Hematopoietic multipotent progenitor cell treated with erythropoietin and hydrocortisone succinate and interleukin-3 and kit ligand, for 17 days (in vitro differentiated cells): ENCODE data around the gene PARVG.

ENCODE experiments used
- DNase-seq: peaks from one replicate; pipeline ENCODE4 v3.0.0-alpha.2; 2015; ENCODE audit warnings: low spot score

Gene PARVG

GRCh38 chr22:44155115-44155514 lies 25.6 kb upstream of the PARVG start:
- DNase-seq, result no peak

DNA sequence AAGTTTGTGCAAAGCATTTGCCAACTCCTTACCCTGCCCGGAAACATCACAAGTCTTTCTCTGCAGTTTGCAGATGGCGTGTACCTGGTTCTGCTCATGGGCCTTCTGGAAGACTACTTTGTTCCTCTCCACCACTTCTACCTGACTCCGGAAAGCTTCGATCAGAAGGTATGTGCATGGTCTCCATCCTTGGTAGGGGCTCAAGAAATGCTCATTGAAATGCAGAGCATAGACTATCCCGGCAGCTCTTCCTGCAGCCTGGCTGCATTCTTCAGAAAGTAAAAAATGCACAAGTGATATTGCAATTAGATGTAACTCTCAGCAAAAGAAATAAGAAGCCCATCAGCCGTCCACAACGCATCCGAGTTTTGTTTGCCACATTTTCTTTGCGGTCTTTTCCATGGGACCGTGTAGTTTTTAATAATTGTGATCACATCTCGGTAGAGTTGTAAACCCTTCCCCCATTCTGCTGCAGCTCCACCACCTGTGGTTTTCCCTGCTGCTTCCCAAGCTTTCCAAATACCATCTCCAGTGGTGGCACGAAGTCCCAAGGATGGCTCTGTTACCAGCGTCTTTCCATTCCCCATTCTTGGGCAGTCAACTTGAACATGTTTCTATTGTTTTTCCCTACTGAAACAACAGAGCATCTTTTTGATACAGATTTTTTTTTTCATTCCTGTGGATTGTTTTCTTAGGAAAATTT lies 22.7 kb upstream of the PARVG start:
- no peak for DNase-seq

- DNase-seq, result no peak
These were observed 21.9 kb upstream of the PARVG start for GRCh38 chr22:44158816-44159215.

DNA sequence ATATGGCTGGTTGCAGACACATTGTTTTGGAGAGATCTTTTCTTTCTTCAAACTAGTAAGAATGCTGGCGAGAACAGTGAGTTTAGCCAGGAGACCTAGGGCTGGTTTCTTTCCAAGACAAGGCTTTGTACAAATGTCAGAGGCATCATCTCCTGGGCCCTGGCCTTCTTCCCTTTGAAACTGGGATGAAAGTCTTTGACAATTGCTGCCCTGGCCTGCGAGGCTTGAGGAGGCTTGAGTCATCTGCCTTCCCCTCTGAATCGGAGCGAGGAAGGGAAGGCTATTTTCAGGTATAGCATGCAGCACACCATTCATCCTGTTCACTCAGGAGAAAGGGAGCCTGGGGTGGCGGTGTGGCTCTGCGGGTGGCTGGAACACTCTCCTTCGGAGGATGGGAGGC lies 21.5 kb upstream of the PARVG start:
- no peak for DNase-seq

GRCh38 chr22:44159811-44160210 lies 20.9 kb upstream of the PARVG start:
- no peak for DNase-seq

- DNase-seq, result no peak
These were observed 20.3 kb upstream of the PARVG start for GRCh38 chr22:44160421-44160820.

GRCh38 chr22:44161673-44162072 lies 19.1 kb upstream of the PARVG start:
- DNase-seq, result no peak

- no peak for DNase-seq
These were observed 17.8 kb upstream of the PARVG start for GRCh38 chr22:44162960-44163359.

- DNase-seq, result no peak
These were observed 17.2 kb upstream of the PARVG start for GRCh38 chr22:44163536-44163935.

DNA sequence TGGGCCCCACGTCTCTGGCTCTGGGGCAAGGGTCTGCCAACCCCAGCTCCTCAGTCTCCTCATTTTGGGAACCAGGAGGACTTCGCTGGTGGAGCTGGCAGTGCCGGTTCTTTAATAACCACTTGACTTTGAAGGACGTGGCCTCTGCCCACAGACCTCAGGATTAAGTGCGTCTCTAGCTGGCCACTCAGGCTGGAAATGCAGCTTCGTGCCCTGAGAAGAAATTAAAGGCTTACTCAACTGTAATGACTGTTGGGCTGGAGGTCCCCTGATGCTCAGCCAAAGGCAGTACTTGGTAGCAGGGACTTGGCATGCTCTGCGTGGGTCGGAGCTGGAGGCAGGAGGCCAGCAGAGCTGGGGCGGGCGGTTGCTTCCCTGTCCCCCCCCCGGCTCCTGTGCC lies 16.7 kb upstream of the PARVG start:
- no peak for DNase-seq

- DNase-seq, result no peak
These were observed 15.3 kb upstream of the PARVG start for GRCh38 chr22:44165286-44165874.

DNA sequence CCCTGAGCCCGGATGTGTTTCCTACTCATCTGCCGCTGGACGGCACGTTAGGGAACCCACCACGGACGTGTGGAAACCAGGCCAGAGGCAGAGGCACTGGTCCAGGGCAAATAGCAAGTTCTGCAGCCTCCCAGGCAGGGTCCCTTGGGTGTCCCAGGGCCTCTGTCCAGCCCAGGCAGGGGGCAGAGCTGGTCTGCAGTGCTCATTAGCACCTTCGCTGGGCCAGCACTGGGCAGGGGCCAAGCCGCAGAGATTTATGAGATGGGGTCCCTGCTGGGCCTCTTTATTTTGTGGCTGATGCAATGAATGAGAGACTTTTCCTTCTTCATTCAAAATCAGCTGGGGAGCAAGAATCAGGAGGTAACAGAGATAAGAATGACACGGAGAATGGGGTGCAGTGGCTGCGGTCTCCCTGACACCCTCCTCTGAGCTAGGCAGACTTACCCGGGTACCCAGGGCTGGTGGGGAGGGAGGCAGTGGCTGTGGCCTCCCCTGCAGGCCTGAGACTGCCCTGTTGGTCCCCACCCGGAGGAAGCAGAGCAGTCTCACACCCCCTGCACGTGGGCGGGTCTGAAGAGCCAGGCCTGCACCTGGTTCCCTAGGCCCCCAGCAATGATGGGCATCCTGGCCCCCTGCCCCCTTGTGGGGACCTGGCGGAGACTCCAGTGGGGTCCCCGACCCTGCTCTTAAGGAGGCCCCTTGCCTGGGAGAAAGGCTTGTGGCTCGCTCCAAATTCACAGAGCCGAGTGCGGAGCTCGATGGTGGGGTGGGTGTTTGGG lies 14.0 kb upstream of the PARVG start:
- DNase-seq, result no peak

GRCh38 chr22:44167501-44167900 lies 13.2 kb upstream of the PARVG start:
- DNase-seq, result no peak

GRCh38 chr22:44168206-44168605 lies 12.5 kb upstream of the PARVG start:
- DNase-seq, result no peak

DNA sequence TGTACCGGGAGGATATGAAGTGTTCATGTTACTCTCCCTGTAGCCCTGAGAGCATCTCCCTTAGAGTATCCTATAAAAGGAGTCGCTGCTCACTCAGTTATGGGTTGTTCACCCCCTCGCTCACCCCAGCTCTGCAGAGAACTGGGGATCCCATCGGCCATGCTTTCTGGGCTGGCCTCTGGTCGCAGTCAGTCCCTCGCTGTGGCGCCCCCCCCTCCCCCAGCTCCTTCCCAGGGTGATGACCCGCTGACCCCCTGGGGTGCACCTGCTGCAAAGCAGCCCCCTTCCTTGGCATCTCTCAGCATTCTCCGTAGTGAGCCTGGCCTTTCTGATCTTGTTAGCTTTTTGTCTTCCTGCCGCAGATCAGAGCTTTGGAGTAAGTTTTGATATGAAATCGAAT lies 10.3 kb upstream of the PARVG start:
- no peak for DNase-seq

- no peak for DNase-seq
These were observed 9.2 kb upstream of the PARVG start for GRCh38 chr22:44171561-44171960.

GRCh38 chr22:44172370-44173108 lies 8.2 kb upstream of the PARVG start:
- no peak for DNase-seq

- no peak for DNase-seq
These were observed 7.6 kb upstream of the PARVG start for GRCh38 chr22:44173154-44173553.

GRCh38 chr22:44175676-44176075 lies 5.0 kb upstream of the PARVG start:
- DNase-seq, result no peak

DNA sequence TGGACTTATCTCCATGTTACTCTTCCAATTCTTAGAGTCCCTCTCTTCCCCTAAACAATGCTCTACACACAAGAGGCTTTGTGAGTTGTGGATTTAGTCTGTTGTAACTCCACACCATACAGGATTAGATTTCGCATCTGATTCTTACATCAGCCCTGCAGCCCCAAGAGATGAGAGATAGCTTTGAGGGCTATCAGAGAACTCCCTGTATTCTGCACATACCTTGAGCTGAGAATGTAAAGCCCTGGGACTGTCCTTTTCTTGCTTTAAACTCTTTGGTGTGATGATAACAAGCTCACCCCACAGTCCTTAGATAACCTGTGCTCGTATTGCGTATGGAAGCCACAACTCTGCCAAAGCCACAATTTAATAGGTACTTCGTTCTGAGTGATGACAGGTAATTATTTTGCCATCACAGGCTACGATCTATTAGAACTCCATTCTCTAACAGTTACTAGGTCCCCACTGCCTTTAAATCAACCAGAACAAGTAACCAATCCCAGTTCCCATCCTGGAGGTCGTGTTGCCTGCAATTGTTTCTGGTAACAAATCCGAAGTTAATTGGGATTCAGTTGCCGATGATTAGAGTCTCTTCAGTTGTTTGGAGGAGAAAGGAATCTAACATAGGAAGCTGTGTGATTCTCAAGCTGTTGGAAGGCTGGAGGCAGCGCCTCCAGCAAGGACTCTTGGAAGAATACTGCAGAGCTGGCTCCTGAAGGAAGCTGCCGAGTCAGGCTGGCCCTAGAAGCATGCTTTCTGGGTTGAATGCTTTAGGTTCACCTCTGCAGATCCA lies 1.3 kb upstream of the PARVG start:
- DNase-seq, result no peak

GRCh38 chr22:44179989-44180705 lies 578 bp upstream of the PARVG start:
- no peak for DNase-seq
